Measurements from ENCODE around the gene DUSP6.
A peak's percentile ranks its signal among the peaks of the same experiment; 100 is the strongest.

The DUSP6 gene

GRCh38 chr12:89348894-89349699, 3.2 kb downstream of the DUSP6 start:
- Histone ChIP-seq H3K4me3 (ENCODE audit: low read length) (peak overlapping the region; percentile 96), H3K27me3 (ENCODE audit: control insufficient read depth, insufficient read depth, low read length) (no peaks in the 10 kb centered on the region), H3K9me3 (replicated peaks; ENCODE audit: low read length) (no peaks in the 10 kb centered on the region), H3K9ac (ENCODE audit: low read depth, low read length) (peak overlapping the region; percentile 96), H3K4me1 (ENCODE audit: control insufficient read depth, insufficient read depth, low read length) (peaks cover 41% of the 10 kb centered on the region), H3K36me3 (ENCODE audit: insufficient read depth, low read length) (peaks cover 34% of the 10 kb centered on the region), H3K4me2 (ENCODE audit: low read length) (peak overlapping the region; percentile 80)

- H3K4me1 ChIP-seq (ENCODE audit: control insufficient read depth, insufficient read depth, low read length), result peaks cover 40% of the 10 kb centered on the region
- no peak overlapping the region for H3K4me3 ChIP-seq (ENCODE audit: low read length)
- no peaks in the 10 kb centered on the region for H3K9me3 ChIP-seq (replicated peaks; ENCODE audit: low read length)
- H3K36me3 ChIP-seq (ENCODE audit: insufficient read depth, low read length), result peaks cover 34% of the 10 kb centered on the region
- H3K4me2 ChIP-seq (ENCODE audit: low read length), result peak overlapping the region; percentile 64
- H3K9ac ChIP-seq (ENCODE audit: low read depth, low read length), result peak overlapping the region; percentile 47
- H3K27me3 ChIP-seq (ENCODE audit: control insufficient read depth, insufficient read depth, low read length), result no peaks in the 10 kb centered on the region
Observed at GRCh38 chr12:89347325-89347829, 4.9 kb downstream of the DUSP6 start.

- Histone ChIP-seq H3K4me3 (ENCODE audit: low read length) (peak overlapping the region; percentile 19), H3K36me3 (ENCODE audit: insufficient read depth, low read length) (peaks cover 34% of the 10 kb centered on the region), H3K4me1 (ENCODE audit: control insufficient read depth, insufficient read depth, low read length) (peaks cover 40% of the 10 kb centered on the region), H3K9ac (ENCODE audit: low read depth, low read length) (peak overlapping the region; percentile 47), H3K27me3 (ENCODE audit: control insufficient read depth, insufficient read depth, low read length) (no peaks in the 10 kb centered on the region), H3K9me3 (replicated peaks; ENCODE audit: low read length) (no peaks in the 10 kb centered on the region), H3K4me2 (ENCODE audit: low read length) (peak overlapping the region; percentile 64)
Observed at GRCh38 chr12:89346741-89347324, 5.5 kb downstream of the DUSP6 start.

GRCh38 chr12:89345830-89346740, 6.2 kb downstream of the DUSP6 start:
- Histone ChIP-seq H3K36me3 (ENCODE audit: insufficient read depth, low read length) (peaks cover 34% of the 10 kb centered on the region), H3K27me3 (ENCODE audit: control insufficient read depth, insufficient read depth, low read length) (no peaks in the 10 kb centered on the region), H3K4me3 (ENCODE audit: low read length) (peak overlapping the region; percentile 19), H3K9me3 (replicated peaks; ENCODE audit: low read length) (no peaks in the 10 kb centered on the region), H3K9ac (ENCODE audit: low read depth, low read length) (peak overlapping the region; percentile 47), H3K4me2 (ENCODE audit: low read length) (peak overlapping the region; percentile 64), H3K4me1 (ENCODE audit: control insufficient read depth, insufficient read depth, low read length) (peaks cover 40% of the 10 kb centered on the region)

GRCh38 chr12:89345376-89345775, 6.9 kb downstream of the DUSP6 start:
- Histone ChIP-seq H3K4me3 (ENCODE audit: low read length) (no peak overlapping the region), H3K4me1 (ENCODE audit: control insufficient read depth, insufficient read depth, low read length) (peaks cover 40% of the 10 kb centered on the region), H3K9ac (ENCODE audit: low read depth, low read length) (no peak overlapping the region), H3K27me3 (ENCODE audit: control insufficient read depth, insufficient read depth, low read length) (no peaks in the 10 kb centered on the region), H3K9me3 (replicated peaks; ENCODE audit: low read length) (no peaks in the 10 kb centered on the region), H3K36me3 (ENCODE audit: insufficient read depth, low read length) (peaks cover 30% of the 10 kb centered on the region), H3K4me2 (ENCODE audit: low read length) (no peak overlapping the region)

GRCh38 chr12:89344862-89345202, 7.5 kb downstream of the DUSP6 start:
- H3K4me3 ChIP-seq (ENCODE audit: low read length), result no peak overlapping the region
- no peaks in the 10 kb centered on the region for H3K27me3 ChIP-seq (ENCODE audit: control insufficient read depth, insufficient read depth, low read length)
- no peaks in the 10 kb centered on the region for H3K9me3 ChIP-seq (replicated peaks; ENCODE audit: low read length)
- H3K4me1 ChIP-seq (ENCODE audit: control insufficient read depth, insufficient read depth, low read length), result peaks cover 40% of the 10 kb centered on the region
- no peak overlapping the region for H3K9ac ChIP-seq (ENCODE audit: low read depth, low read length)
- H3K4me2 ChIP-seq (ENCODE audit: low read length), result no peak overlapping the region
- H3K36me3 ChIP-seq (ENCODE audit: insufficient read depth, low read length), result peaks cover 26% of the 10 kb centered on the region

GRCh38 chr12:89344043-89344861, 8.0 kb downstream of the DUSP6 start:
- no peaks in the 10 kb centered on the region for H3K9me3 ChIP-seq (replicated peaks; ENCODE audit: low read length)
- peaks cover 37% of the 10 kb centered on the region for H3K4me1 ChIP-seq (ENCODE audit: control insufficient read depth, insufficient read depth, low read length)
- no peaks in the 10 kb centered on the region for H3K27me3 ChIP-seq (ENCODE audit: control insufficient read depth, insufficient read depth, low read length)
- no peak overlapping the region for H3K9ac ChIP-seq (ENCODE audit: low read depth, low read length)
- H3K4me2 ChIP-seq (ENCODE audit: low read length), result no peak overlapping the region
- H3K36me3 ChIP-seq (ENCODE audit: insufficient read depth, low read length), result peaks cover 20% of the 10 kb centered on the region
- no peak overlapping the region for H3K4me3 ChIP-seq (ENCODE audit: low read length)

- no peak overlapping the region for H3K4me3 ChIP-seq (ENCODE audit: low read length)
- H3K27me3 ChIP-seq (ENCODE audit: control insufficient read depth, insufficient read depth, low read length), result no peaks in the 10 kb centered on the region
- H3K4me2 ChIP-seq (ENCODE audit: low read length), result no peak overlapping the region
- H3K9ac ChIP-seq (ENCODE audit: low read depth, low read length), result no peak overlapping the region
- H3K4me1 ChIP-seq (ENCODE audit: control insufficient read depth, insufficient read depth, low read length), result peaks cover 27% of the 10 kb centered on the region
- H3K36me3 ChIP-seq (ENCODE audit: insufficient read depth, low read length), result peaks cover 9% of the 10 kb centered on the region
- H3K9me3 ChIP-seq (replicated peaks; ENCODE audit: low read length), result no peaks in the 10 kb centered on the region
Observed at GRCh38 chr12:89343127-89343526, 9.2 kb downstream of the DUSP6 start.

GRCh38 chr12:89340861-89341260, 11.4 kb downstream of the DUSP6 start:
- no peaks in the 10 kb centered on the region for H3K36me3 ChIP-seq (ENCODE audit: insufficient read depth, low read length)
- no peaks in the 10 kb centered on the region for H3K9me3 ChIP-seq (replicated peaks; ENCODE audit: low read length)
- H3K27me3 ChIP-seq (ENCODE audit: control insufficient read depth, insufficient read depth, low read length), result no peaks in the 10 kb centered on the region
- H3K4me1 ChIP-seq (ENCODE audit: control insufficient read depth, insufficient read depth, low read length), result peaks cover 7% of the 10 kb centered on the region
- no peak overlapping the region for H3K4me2 ChIP-seq (ENCODE audit: low read length)
- no peak overlapping the region for H3K4me3 ChIP-seq (ENCODE audit: low read length)
- H3K9ac ChIP-seq (ENCODE audit: low read depth, low read length), result no peak overlapping the region

GRCh38 chr12:89339526-89339925, 12.8 kb downstream of the DUSP6 start:
- H3K27me3 ChIP-seq (ENCODE audit: control insufficient read depth, insufficient read depth, low read length), result no peaks in the 10 kb centered on the region
- no peak overlapping the region for H3K9ac ChIP-seq (ENCODE audit: low read depth, low read length)
- no peaks in the 10 kb centered on the region for H3K36me3 ChIP-seq (ENCODE audit: insufficient read depth, low read length)
- peaks cover 7% of the 10 kb centered on the region for H3K4me1 ChIP-seq (ENCODE audit: control insufficient read depth, insufficient read depth, low read length)
- H3K4me3 ChIP-seq (ENCODE audit: low read length), result no peak overlapping the region
- H3K4me2 ChIP-seq (ENCODE audit: low read length), result no peak overlapping the region
- H3K9me3 ChIP-seq (replicated peaks; ENCODE audit: low read length), result no peaks in the 10 kb centered on the region
